Uterus (tissue), 4 donors: ENCODE data around the gene PLXNA2. TPM values are rescaled to one million over a fixed set of nuclear protein-coding genes. Genes with fewer than 3 reads are reported as not detected.
A peak's percentile ranks its signal among the peaks of the same experiment; 100 is the strongest.

Experiments
- DNase-seq, 2 donors: peaks; one replicate each; pipeline ENCODE4 v3.0.0-alpha.2; 2019 to 2020
- H3K27ac ChIP-seq, 2 donors: fragments of 200-600 bp; sonication (generic); 1 replicate in 1 of 2; 2 replicates in 1 of 2; pipeline ENCODE4 v1.5.1; 2016 to 2018
- H3K27me3 ChIP-seq, 2 donors: fragments of 200-600 bp; sonication (generic); one replicate each; pipeline ENCODE4 v1.5.1; 2018 to 2019; ENCODE audit warnings: control low read depth in 1 of 2
- H3K36me3 ChIP-seq, 2 donors: fragments of 200-600 bp; sonication (generic); one replicate each; pipeline ENCODE4 v1.5.1; 2019; ENCODE audit warnings: control low read depth in 1 of 2
- H3K4me1 ChIP-seq, 2 donors: fragments of 200-600 bp; sonication (generic); one replicate each; pipeline ENCODE4 v1.5.1; 2018 to 2019; ENCODE audit warnings: control low read depth in 1 of 2
- H3K4me3 ChIP-seq, 2 donors: fragments of 200-600 bp; sonication (generic); 1 replicate in 1 of 2; 2 replicates in 1 of 2; pipeline ENCODE4 v1.5.1; 2018 to 2019; ENCODE audit warnings: mild to moderate bottlenecking in 1 of 2
- H3K9me3 ChIP-seq, 2 donors: fragments of 200-600 bp; sonication (generic); one replicate each; pipeline ENCODE4 v1.5.1; 2019; ENCODE audit warnings: control low read depth in 1 of 2
- POLR2A ChIP-seq, 2 donors: fragments of 450-650 bp; IDR thresholded peaks; one replicate each; pipeline ENCODE4 v1.6.1; 2016; ENCODE audit warnings: antibody characterized with exemption in 2 of 2, mild to moderate bottlenecking in 1 of 2, moderate library complexity in 1 of 2
- intact Hi-C: fragments of 100-400 bp; cut with DNase I; formaldehyde crosslinking; loops from one replicate; pipeline ENCODE4 v1.15.1; 2023; ENCODE audit warnings: low total_unique reads
- total RNA-seq, 4 donors: library from RNA; depleted of rRNA in 3 of 4; stranded (reverse); fragments of >200 nt in 3 of 4; gene quantifications; one replicate each; pipeline versions ENCODE4 v1.1.0 to v1.2.4, GENCODE V29; 2014 to 2023
- TF ChIP-seq, protein P1 (sequence below), 4 experiments: fragments of 200-600 bp in 2 of 4; fragments of 450-650 bp in 2 of 4; sonication (generic) in 2 of 4; IDR thresholded peaks; one replicate each; pipeline ENCODE4 v1.5.1; 2016 to 2019; ENCODE audit warnings: antibody characterized with exemption in 4 of 4, mild to moderate bottlenecking in 2 of 4, moderate library complexity in 1 of 4
- donor health status: DM: yes; HTN: yes; CAD: no.

Gene PLXNA2
- total RNA-seq, 4 donors from 2014 or later = 5.4 to 94.5 (median 9.5) TPM

GRCh38 chr1:208103597-208104513 is 140.3 kb downstream of the PLXNA2 start:
- TF ChIP-seq, protein P1, sequence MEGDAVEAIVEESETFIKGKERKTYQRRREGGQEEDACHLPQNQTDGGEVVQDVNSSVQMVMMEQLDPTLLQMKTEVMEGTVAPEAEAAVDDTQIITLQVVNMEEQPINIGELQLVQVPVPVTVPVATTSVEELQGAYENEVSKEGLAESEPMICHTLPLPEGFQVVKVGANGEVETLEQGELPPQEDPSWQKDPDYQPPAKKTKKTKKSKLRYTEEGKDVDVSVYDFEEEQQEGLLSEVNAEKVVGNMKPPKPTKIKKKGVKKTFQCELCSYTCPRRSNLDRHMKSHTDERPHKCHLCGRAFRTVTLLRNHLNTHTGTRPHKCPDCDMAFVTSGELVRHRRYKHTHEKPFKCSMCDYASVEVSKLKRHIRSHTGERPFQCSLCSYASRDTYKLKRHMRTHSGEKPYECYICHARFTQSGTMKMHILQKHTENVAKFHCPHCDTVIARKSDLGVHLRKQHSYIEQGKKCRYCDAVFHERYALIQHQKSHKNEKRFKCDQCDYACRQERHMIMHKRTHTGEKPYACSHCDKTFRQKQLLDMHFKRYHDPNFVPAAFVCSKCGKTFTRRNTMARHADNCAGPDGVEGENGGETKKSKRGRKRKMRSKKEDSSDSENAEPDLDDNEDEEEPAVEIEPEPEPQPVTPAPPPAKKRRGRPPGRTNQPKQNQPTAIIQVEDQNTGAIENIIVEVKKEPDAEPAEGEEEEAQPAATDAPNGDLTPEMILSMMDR (IDR thresholded peaks at IDR 0.05) = no peak
- no peak for TF ChIP-seq POLR2A (IDR thresholded peaks at IDR 0.05)
- Histone ChIP-seq H3K36me3 (no peaks in the 10 kb centered on the region), H3K4me3 (no peak overlapping the region), H3K27me3 (no peaks in the 10 kb centered on the region), H3K4me1 (peaks cover 4% of the 10 kb centered on the region in 2 donors), H3K27ac (no peak overlapping the region), H3K9me3 (no peaks in the 10 kb centered on the region)
- DNase-seq = no peak
- intact Hi-C loops = no loop called here

- Histone ChIP-seq H3K4me3 (no peak overlapping the region), H3K27ac (peak overlapping the region in 1 of 2 donors; percentile 3)
These were observed 142.3 kb downstream of the PLXNA2 start for GRCh38 chr1:208101661-208102431.

DNA sequence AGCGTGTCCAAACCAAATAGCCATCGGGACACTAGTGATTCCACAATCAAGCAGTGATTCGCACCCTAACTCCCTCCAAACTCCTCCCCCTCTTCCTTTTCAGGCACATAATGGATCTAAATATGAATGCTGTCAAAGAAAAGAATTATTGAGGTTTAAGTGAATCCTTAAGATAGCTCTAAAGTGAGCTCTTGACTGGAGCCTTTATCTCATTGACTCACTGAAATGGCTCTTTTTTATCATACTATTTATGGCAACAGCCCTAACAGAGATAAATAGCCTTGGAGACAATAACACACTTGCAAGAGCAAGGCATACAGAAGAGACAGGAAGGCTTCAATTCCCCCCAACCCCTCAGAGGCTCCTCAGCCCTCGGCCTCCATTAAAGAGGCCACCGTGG is 143.3 kb downstream of the PLXNA2 start:
- H3K4me1 ChIP-seq = peaks cover 0 to 4% of the 10 kb centered on the region in 2 donors
- intact Hi-C loops = no loop called here
- TF ChIP-seq, protein P1 (IDR thresholded peaks at IDR 0.05) = no peak
- TF ChIP-seq POLR2A (IDR thresholded peaks at IDR 0.05) = no peak

More at GRCh38 chr1:208101661-208102431, 142.3 kb downstream of the PLXNA2 start:
- no peak for TF ChIP-seq POLR2A (IDR thresholded peaks at IDR 0.05)
- TF ChIP-seq, protein P1 (IDR thresholded peaks at IDR 0.05) = no peak
- H3K9me3 ChIP-seq = no peaks in the 10 kb centered on the region
- peaks cover 0 to 4% of the 10 kb centered on the region in 2 donors for H3K4me1 ChIP-seq
- H3K36me3 ChIP-seq = no peaks in the 10 kb centered on the region
- intact Hi-C loops = no loop called here
- DNase-seq = peak; percentile 52 to 63
- H3K27me3 ChIP-seq = no peaks in the 10 kb centered on the region

GRCh38 chr1:208100106-208100505 is 144.1 kb downstream of the PLXNA2 start:
- DNase-seq = no peak

More for the DNA sequence above, 143.3 kb downstream of the PLXNA2 start:
- no peaks in the 10 kb centered on the region for H3K36me3 ChIP-seq
- DNase-seq = no peak
- no peaks in the 10 kb centered on the region for H3K9me3 ChIP-seq
- H3K27ac ChIP-seq = peak overlapping the region in 1 of 2 donors; percentile 3
- no peaks in the 10 kb centered on the region for H3K27me3 ChIP-seq
- no peak overlapping the region for H3K4me3 ChIP-seq

More at GRCh38 chr1:208100106-208100505, 144.1 kb downstream of the PLXNA2 start:
- no peak overlapping the region for H3K27ac ChIP-seq
- no peaks in the 10 kb centered on the region for H3K9me3 ChIP-seq
- no peak overlapping the region for H3K4me3 ChIP-seq
- no peaks in the 10 kb centered on the region for H3K36me3 ChIP-seq
- no peak for TF ChIP-seq POLR2A (IDR thresholded peaks at IDR 0.05)
- TF ChIP-seq, protein P1 (IDR thresholded peaks at IDR 0.05) = no peak
- peaks cover 0 to 4% of the 10 kb centered on the region in 2 donors for H3K4me1 ChIP-seq
- intact Hi-C loops = no loop called here
- H3K27me3 ChIP-seq = no peaks in the 10 kb centered on the region
